Endothelial cell of umbilical vein (primary cell): ENCODE data around the gene TMEM181. TPM values are rescaled to one million over a fixed set of nuclear protein-coding genes. Genes with fewer than 3 reads are reported as not detected.
A peak's percentile ranks its signal among the peaks of the same experiment; 100 is the strongest.

Source experiments
- BruUV-seq: library from RNA; stranded (reverse); fragments of 400-500 nt; replicated peaks from 2 replicates; lab custom pipeline; 2021; lab: Mats Ljungman, UMichigan
- CTCF ChIA-PET: fragments of 300-600, 350-600 bp; sonication (Branson Sonifier 250); formaldehyde crosslinking; loops from one replicate; lab custom pipeline; 2021; ENCODE audit warnings: antibody characterized with exemption, inconsistent platforms; lab: Charles Lee
- POLR2A ChIA-PET: fragments of 300-600, 350-600 bp; sonication (Branson Sonifier 250); formaldehyde crosslinking; loops from one replicate; lab custom pipeline; 2021; ENCODE audit warnings: antibody characterized with exemption, inconsistent platforms; lab: Charles Lee
- DNase-seq: peaks from one replicate; pipeline ENCODE4 v3.0.0-alpha.2; 2011; ENCODE audit warnings: low read depth, low spot score
- FAIRE-seq: peaks from 2 replicates; lab custom pipeline; 2011; peaks lifted over from hg19 to GRCh38; lab: Jason Lieb, UNC
- H2AFZ ChIP-seq: 2 replicates; pipeline ENCODE4 v1.6.0; 2012; ENCODE audit warnings: low read depth, low read length, control low read depth, inconsistent platforms
- H3K27ac ChIP-seq: 2 replicates; pipeline ENCODE4 v1.5.1; 2011; ENCODE audit warnings: low read depth, mild to moderate bottlenecking, control low read depth, low read length, moderate library complexity; ENCODE audit not compliant: insufficient read depth
- H3K27me3 ChIP-seq, 2 experiments: 2 replicates each; pipeline versions ENCODE4 v1.6.0 to v1.6.1; 2011; ENCODE audit warnings: low read length in 2 of 2, mixed read lengths in 1 of 2; ENCODE audit not compliant: control insufficient read depth in 2 of 2, insufficient read depth in 2 of 2
- H3K36me3 ChIP-seq, 2 experiments: 2 replicates in 1 of 2; 3 replicates in 1 of 2; pipeline ENCODE4 v1.5.1; 2011; ENCODE audit warnings: low read length in 2 of 2, mild to moderate bottlenecking in 1 of 2, moderate library complexity in 1 of 2; ENCODE audit not compliant: control insufficient read depth in 2 of 2, insufficient read depth in 2 of 2; ENCODE audit errors: extremely low read depth in 1 of 2
- H3K4me1 ChIP-seq: 3 replicates; pipeline ENCODE4 v1.5.1; 2011; ENCODE audit warnings: mild to moderate bottlenecking, low read length; ENCODE audit not compliant: control insufficient read depth, insufficient read depth; ENCODE audit errors: extremely low read depth
- H3K4me2 ChIP-seq: 2 replicates; pipeline ENCODE4 v1.6.1; 2011; ENCODE audit warnings: low read length, control low read depth, mixed read lengths; ENCODE audit not compliant: insufficient read depth
- H3K4me3 ChIP-seq, 3 experiments: fragments of 200-600 bp in 1 of 3; sonication (generic), shearing (Covaris generic) in 1 of 3; replicated peaks in 1 of 3; 2 replicates each; pipeline ENCODE4 v1.5.1; 2011 to 2016; ENCODE audit warnings: control low read depth in 3 of 3, low read length in 3 of 3, mild to moderate bottlenecking in 2 of 3, inconsistent platforms in 1 of 3, low read depth in 1 of 3, moderate library complexity in 1 of 3; ENCODE audit not compliant: insufficient read depth in 1 of 3
- H3K79me2 ChIP-seq: 2 replicates; pipeline ENCODE4 v1.6.0; 2012; ENCODE audit warnings: low read length, inconsistent platforms; ENCODE audit not compliant: control insufficient read depth, insufficient read depth
- H3K9ac ChIP-seq: replicated peaks from 2 replicates; pipeline ENCODE3; 2011; ENCODE audit warnings: low read length, control low read depth; ENCODE audit not compliant: insufficient read depth; ENCODE audit errors: extremely low read depth
- H3K9me1 ChIP-seq: replicated peaks from 3 replicates; pipeline ENCODE4 v1.6.0; 2011; ENCODE audit warnings: mild to moderate bottlenecking, low read length; ENCODE audit not compliant: control insufficient read depth, insufficient read depth; ENCODE audit errors: extremely low read depth
- H3K9me3 ChIP-seq: replicated peaks from 2 replicates; pipeline ENCODE4 v1.5.1; 2012; ENCODE audit warnings: low read length, inconsistent platforms; ENCODE audit not compliant: control insufficient read depth, insufficient read depth
- H4K20me1 ChIP-seq: replicated peaks from 2 replicates; pipeline ENCODE3; 2011; ENCODE audit warnings: mild to moderate bottlenecking, low read length; ENCODE audit not compliant: control insufficient read depth, insufficient read depth; ENCODE audit errors: extremely low read depth
- EZH2 ChIP-seq: IDR thresholded peaks from 2 replicates; pipeline ENCODE4 v1.6.1; 2012; ENCODE audit warnings: borderline replicate concordance, low read depth, mild to moderate bottlenecking, moderate library complexity, low read length, inconsistent platforms; ENCODE audit not compliant: severe bottlenecking
- FOS ChIP-seq: IDR thresholded peaks from 2 replicates; pipeline ENCODE4 v1.6.1; 2011; ENCODE audit warnings: mild to moderate bottlenecking, low read length, moderate library complexity, borderline replicate concordance; ENCODE audit not compliant: insufficient read depth
- GATA2 ChIP-seq: IDR thresholded peaks from 2 replicates; pipeline ENCODE4 v1.7.0; 2011; ENCODE audit warnings: low read depth, mild to moderate bottlenecking, moderate library complexity, mixed read lengths, low read length; ENCODE audit not compliant: insufficient read length, insufficient read depth
- JUN ChIP-seq: IDR thresholded peaks from 2 replicates; pipeline ENCODE4 v1.6.1; 2011; ENCODE audit warnings: borderline replicate concordance, low read depth; ENCODE audit not compliant: insufficient read length, insufficient read depth
- MYC ChIP-seq: IDR thresholded peaks from one replicate; pipeline ENCODE4 v1.6.1; 2011; ENCODE audit warnings: mild to moderate bottlenecking, low read depth, low read length
- POLR2A ChIP-seq: IDR thresholded peaks from 2 replicates; pipeline ENCODE4 v1.6.1; 2012; ENCODE audit warnings: low read depth, mild to moderate bottlenecking, control low read depth, low read length
- dilution Hi-C: fragments of 300-500 bp; cut with MboI; formaldehyde crosslinking; loops from one replicate; pipeline ENCODE4 v1.15.0; 2019; ENCODE audit warnings: low sequenced_read_pairs; ENCODE audit not compliant: extremely low pct_ligation_motif_present
- intact Hi-C: fragments of 100-400 bp; cut with micrococcal nuclease; formaldehyde crosslinking; loops from one replicate; pipeline ENCODE4 v1.10.0; 2022
- polyA plus RNA-seq, 4 experiments: library from polyadenylated mRNA; depleted of rRNA in 3 of 4; stranded (reverse) in 3 of 4; unstranded in 1 of 4; fragments of >200 nt; gene quantifications; 2 replicates each; pipeline versions ENCODE4 v1.2.1 to v1.2.3, GENCODE V29; 2011 to 2012; ENCODE audit warnings: missing spikeins in 1 of 4
- total RNA-seq: library from RNA; stranded (reverse); gene quantifications from 2 replicates; pipeline ENCODE4 v1.2.3, GENCODE V29; 2021
- TF ChIP-seq, protein P1 (sequence below), 2 donors: IDR thresholded peaks; 1 replicate in 1 of 2; 2 replicates in 1 of 2; pipeline ENCODE4 v1.5.1; 2011; ENCODE audit warnings: low read length in 2 of 2, mild to moderate bottlenecking in 2 of 2, moderate library complexity in 2 of 2, control low read depth in 1 of 2, inconsistent platforms in 1 of 2, low read depth in 1 of 2; ENCODE audit not compliant: insufficient read depth in 1 of 2; ENCODE audit errors: extremely low read depth in 1 of 2
- TF ChIP-seq, protein P2 (sequence below): IDR thresholded peaks from 2 replicates; pipeline ENCODE4 v1.6.1; 2011; ENCODE audit not compliant: insufficient read depth, insufficient read length

The TMEM181 gene
- total and polyA plus RNA-seq, 2 donors (not counting 3 experiments of a cell fraction or from before 2014, with no cell fraction given): 21.7 to 33.5 TPM

DNA sequence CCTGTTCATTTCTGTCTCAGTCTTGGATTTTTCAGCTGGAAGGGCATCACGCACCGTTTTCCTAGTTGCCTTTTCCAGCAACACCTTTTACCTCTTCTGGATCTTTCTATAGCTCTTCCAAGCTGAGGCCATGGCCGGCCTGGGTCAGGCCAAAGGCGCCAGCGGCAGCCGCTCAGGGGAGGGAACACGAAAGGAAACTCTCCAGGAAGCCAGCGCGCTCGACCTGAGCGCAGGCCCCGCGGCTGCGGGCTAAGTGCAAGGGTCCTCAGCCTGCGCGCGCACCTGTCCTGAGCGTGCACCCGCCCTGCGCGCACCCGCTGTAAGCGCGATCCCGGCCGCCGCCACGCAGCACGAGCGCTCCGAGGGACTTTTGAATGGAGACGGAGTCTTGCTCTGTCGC lies 43.8 kb upstream of the TMEM181 start:
- FAIRE-seq (peak; percentile 8), DNase-seq (peak; percentile 10)
- POLR2A ChIA-PET: no interaction called here
- Histone ChIP-seq H2AFZ (no peak overlapping the region), H3K9me3 (no peaks in the 10 kb centered on the region), H3K27me3 (no peaks in the 10 kb centered on the region), H3K79me2 (no peaks in the 10 kb centered on the region), H3K27ac (no peak overlapping the region), H3K36me3 (no peaks in the 10 kb centered on the region), H3K4me3 (peak overlapping the region in 1 of 3 experiments; percentile 7), H3K9me1 (no peaks in the 10 kb centered on the region), H3K4me1 (peaks cover 12% of the 10 kb centered on the region), H3K9ac (no peak overlapping the region), H3K4me2 (no peak overlapping the region), H4K20me1 (no peaks in the 10 kb centered on the region)
- no TSS peak for BruUV-seq
- intact Hi-C loops (no loop called here), dilution Hi-C loops (no loop called here)
- CTCF ChIA-PET: interaction anchor here (1.1 kb wide), 1 partner anchor 295 kb away, joined by 3 read pairs; no protein-coding TSS in a partner anchor
- TF ChIP-seq, protein P1, sequence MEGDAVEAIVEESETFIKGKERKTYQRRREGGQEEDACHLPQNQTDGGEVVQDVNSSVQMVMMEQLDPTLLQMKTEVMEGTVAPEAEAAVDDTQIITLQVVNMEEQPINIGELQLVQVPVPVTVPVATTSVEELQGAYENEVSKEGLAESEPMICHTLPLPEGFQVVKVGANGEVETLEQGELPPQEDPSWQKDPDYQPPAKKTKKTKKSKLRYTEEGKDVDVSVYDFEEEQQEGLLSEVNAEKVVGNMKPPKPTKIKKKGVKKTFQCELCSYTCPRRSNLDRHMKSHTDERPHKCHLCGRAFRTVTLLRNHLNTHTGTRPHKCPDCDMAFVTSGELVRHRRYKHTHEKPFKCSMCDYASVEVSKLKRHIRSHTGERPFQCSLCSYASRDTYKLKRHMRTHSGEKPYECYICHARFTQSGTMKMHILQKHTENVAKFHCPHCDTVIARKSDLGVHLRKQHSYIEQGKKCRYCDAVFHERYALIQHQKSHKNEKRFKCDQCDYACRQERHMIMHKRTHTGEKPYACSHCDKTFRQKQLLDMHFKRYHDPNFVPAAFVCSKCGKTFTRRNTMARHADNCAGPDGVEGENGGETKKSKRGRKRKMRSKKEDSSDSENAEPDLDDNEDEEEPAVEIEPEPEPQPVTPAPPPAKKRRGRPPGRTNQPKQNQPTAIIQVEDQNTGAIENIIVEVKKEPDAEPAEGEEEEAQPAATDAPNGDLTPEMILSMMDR (IDR thresholded peaks at IDR 0.05; ENCODE audit: extremely low read depth in 1 of 2, insufficient read depth in 1 of 2, low read depth in 1 of 2, low read length in 2 of 2): no peak
- TF ChIP-seq GATA2 (no peak), EZH2 (no peak)
- TF ChIP-seq, protein P2, sequence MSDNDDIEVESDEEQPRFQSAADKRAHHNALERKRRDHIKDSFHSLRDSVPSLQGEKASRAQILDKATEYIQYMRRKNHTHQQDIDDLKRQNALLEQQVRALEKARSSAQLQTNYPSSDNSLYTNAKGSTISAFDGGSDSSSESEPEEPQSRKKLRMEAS: no peak

DNA sequence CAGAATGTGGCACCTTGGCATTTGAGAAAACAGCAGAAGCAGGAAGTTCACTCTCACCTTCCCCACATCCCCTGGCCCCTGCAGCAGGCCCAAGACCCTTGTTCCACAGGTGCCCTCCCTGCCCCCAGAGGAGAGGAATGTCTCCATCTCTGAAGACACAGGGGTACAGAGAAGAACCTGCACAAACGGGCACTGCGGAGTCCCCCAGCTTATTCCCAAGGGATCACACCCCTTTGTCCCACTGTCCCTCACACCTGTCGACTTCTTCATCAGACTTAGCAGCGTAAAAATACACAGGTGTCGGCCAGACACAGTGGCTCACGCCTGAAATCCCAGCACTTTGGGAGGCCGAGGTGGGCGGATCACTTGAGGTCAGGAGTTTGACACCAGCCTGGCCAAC lies 42.9 kb upstream of the TMEM181 start:
- CTCF ChIA-PET: no interaction called here
- DNase-seq: no peak

More for the DNA sequence above, 42.9 kb upstream of the TMEM181 start:
- BruUV-seq: no TSS peak
- intact Hi-C loops: no loop called here
- Histone ChIP-seq H3K79me2 (no peaks in the 10 kb centered on the region), H3K4me1 (peaks cover 12% of the 10 kb centered on the region), H3K9me1 (no peaks in the 10 kb centered on the region), H3K36me3 (no peaks in the 10 kb centered on the region), H3K4me3 (no peak overlapping the region), H2AFZ (no peak overlapping the region), H3K9me3 (no peaks in the 10 kb centered on the region), H3K27me3 (no peaks in the 10 kb centered on the region), H3K27ac (no peak overlapping the region), H3K9ac (no peak overlapping the region), H3K4me2 (no peak overlapping the region), H4K20me1 (no peaks in the 10 kb centered on the region)
- no peak for TF ChIP-seq JUN
- TF ChIP-seq, protein P2: no peak
- no peak for TF ChIP-seq MYC
- TF ChIP-seq FOS: no peak
- no peak for TF ChIP-seq EZH2
- no peak for TF ChIP-seq POLR2A
- TF ChIP-seq GATA2: no peak
- dilution Hi-C loops: no loop called here
- POLR2A ChIA-PET: no interaction called here
- no peak for FAIRE-seq
